PC-9 (cell line): Measurements from ENCODE around the gene ISCA2. TPM values are rescaled to one million over a fixed set of nuclear protein-coding genes. Genes with fewer than 3 reads are reported as not detected.

Experiments
- BruUV-seq: library from RNA; stranded (reverse); fragments of 400-500 nt; replicated peaks from 2 replicates; lab custom pipeline; 2021; lab: Mats Ljungman, UMichigan
- CTCF ChIA-PET: fragments of 300-600 bp; sonication (Branson Sonifier 250); formaldehyde crosslinking; loops from one replicate; lab custom pipeline; 2022; ENCODE audit warnings: antibody characterized with exemption; lab: Charles Lee
- POLR2A ChIA-PET: fragments of 300-600 bp; sonication (Branson Sonifier 250); formaldehyde crosslinking; loops from one replicate; lab custom pipeline; 2022; ENCODE audit warnings: antibody characterized with exemption; ENCODE audit not compliant: unreplicated experiment; lab: Charles Lee
- DNase-seq, 2 experiments: peaks; one replicate each; pipeline versions ENCODE4 v3.0.0 to v3.0.0-alpha.2; 2015 to 2022; ENCODE audit warnings: mixed read lengths in 1 of 2
- H2AFZ ChIP-seq: fragments of 200-600 bp; sonication (generic); 2 replicates; pipeline ENCODE4 v1.8.1; 2017; ENCODE audit warnings: antibody characterized with exemption
- H3F3A ChIP-seq: fragments of 200-600 bp; sonication (generic); 2 replicates; pipeline ENCODE4 v1.8.1; 2017; ENCODE audit warnings: antibody characterized with exemption, mild to moderate bottlenecking, low read depth; ENCODE audit not compliant: insufficient read depth
- H3K27ac ChIP-seq: fragments of 200-600 bp; sonication (generic); 2 replicates; pipeline ENCODE4 v1.6.1; 2016; ENCODE audit warnings: mixed run types
- H3K27me3 ChIP-seq: fragments of 200-600 bp; sonication (generic); 2 replicates; pipeline ENCODE4 v1.6.1; 2016; ENCODE audit warnings: low read depth, mixed run types; ENCODE audit not compliant: insufficient read depth
- H3K36me3 ChIP-seq: fragments of 200-600 bp; sonication (generic); 2 replicates; pipeline ENCODE4 v1.6.1; 2016; ENCODE audit warnings: low read depth, mixed run types
- H3K4me1 ChIP-seq: fragments of 200-600 bp; sonication (generic); replicated peaks from 2 replicates; pipeline ENCODE4 v1.6.1; 2016; ENCODE audit warnings: mixed run types; ENCODE audit not compliant: insufficient read depth
- H3K4me2 ChIP-seq: fragments of 200-600 bp; sonication (generic); 2 replicates; pipeline ENCODE4 v1.6.1; 2017; ENCODE audit warnings: mixed run types
- H3K4me3 ChIP-seq: fragments of 200-600 bp; sonication (generic); 2 replicates; pipeline ENCODE4 v1.6.1; 2016; ENCODE audit warnings: mixed run types
- H3K79me2 ChIP-seq: fragments of 200-600 bp; sonication (generic); 2 replicates; pipeline ENCODE4 v1.6.1; 2017; ENCODE audit warnings: low read depth, mixed run types
- H3K9me2 ChIP-seq: fragments of 200-600 bp; sonication (generic); 2 replicates; pipeline ENCODE4 v1.8.1; 2017; ENCODE audit warnings: mild to moderate bottlenecking; ENCODE audit not compliant: insufficient read depth
- H3K9me3 ChIP-seq: fragments of 200-600 bp; sonication (generic); 2 replicates; pipeline ENCODE4 v1.8.1; 2016; ENCODE audit warnings: low read depth; ENCODE audit not compliant: insufficient read depth
- H4K20me1 ChIP-seq: fragments of 200-600 bp; sonication (generic); 2 replicates; pipeline ENCODE4 v1.8.1; 2017; ENCODE audit not compliant: insufficient read depth
- EZH2 ChIP-seq: fragments of 200-600 bp; sonication (generic); IDR thresholded peaks from 2 replicates; pipeline ENCODE4 v1.8.0; 2017; ENCODE audit warnings: antibody characterized with exemption, low read depth
- intact Hi-C: fragments of 100-400 bp; cut with micrococcal nuclease; formaldehyde crosslinking; loops from one replicate; pipeline ENCODE4 v1.10.0; 2022; ENCODE audit not compliant: unreplicated experiment
- total RNA-seq: library from RNA; stranded (reverse); gene quantifications from 2 replicates; pipeline ENCODE4 v1.2.3, GENCODE V29; 2021
- TF ChIP-seq, protein P1 (sequence below): fragments of 200-600 bp; sonication (generic); conservative IDR thresholded peaks from 2 replicates; pipeline ENCODE4 v1.6.1; 2017; ENCODE audit warnings: mixed run types, antibody characterized with exemption, mild to moderate bottlenecking, moderate library complexity

The ISCA2 gene
- total RNA-seq, 1 experiment from 2014 or later, result 86.5 TPM

DNA sequence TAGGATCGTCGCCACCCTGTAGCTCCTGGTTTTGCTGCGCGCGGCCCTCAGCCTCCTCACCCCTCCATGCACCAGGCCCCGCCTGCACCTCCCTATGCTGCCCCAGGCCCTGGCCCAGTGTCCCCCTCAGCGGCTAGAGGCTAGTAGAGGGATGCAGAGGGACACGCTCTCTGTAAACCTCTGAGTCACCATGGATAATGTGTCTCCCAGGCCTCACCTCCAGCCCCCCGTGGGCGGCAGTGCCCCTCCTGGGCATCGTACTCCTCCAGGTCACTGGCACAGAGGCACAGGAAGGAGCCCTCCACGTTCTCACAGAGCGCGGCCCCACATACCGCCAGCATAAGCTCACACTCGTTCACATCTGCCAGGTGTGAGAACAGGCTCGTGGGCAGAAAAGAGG, 12.3 kb downstream of the ISCA2 start:
- Histone ChIP-seq H3K9me2 (no peaks in the 10 kb centered on the region), H4K20me1 (no peaks in the 10 kb centered on the region), H3K4me2 (no peak overlapping the region), H3K36me3 (peaks cover 1% of the 10 kb centered on the region; the same call in 1 of the 2 replicates), H3F3A (0 out of 2 replicates have a peak, but pooled peaks cover 8% of the 10 kb centered on the region), H2AFZ (no peak overlapping the region), H3K4me3 (no peak overlapping the region), H3K27ac (no peak overlapping the region), H3K79me2 (no peaks in the 10 kb centered on the region), H3K27me3 (no peaks in the 10 kb centered on the region), H3K9me3 (no peaks in the 10 kb centered on the region), H3K4me1 (no peaks in the 10 kb centered on the region; the same call in 1 of the 2 replicates)
- POLR2A ChIA-PET, result no interaction called here
- no TSS peak for BruUV-seq
- DNase-seq, result no peak
- CTCF ChIA-PET, result interaction anchor here (0.6 kb wide), 1 partner anchor 208 kb away, joined by 7 read pairs; no protein-coding TSS in a partner anchor
- intact Hi-C loops, result no loop called here
- TF ChIP-seq EZH2, result no peak
- TF ChIP-seq, protein P1, sequence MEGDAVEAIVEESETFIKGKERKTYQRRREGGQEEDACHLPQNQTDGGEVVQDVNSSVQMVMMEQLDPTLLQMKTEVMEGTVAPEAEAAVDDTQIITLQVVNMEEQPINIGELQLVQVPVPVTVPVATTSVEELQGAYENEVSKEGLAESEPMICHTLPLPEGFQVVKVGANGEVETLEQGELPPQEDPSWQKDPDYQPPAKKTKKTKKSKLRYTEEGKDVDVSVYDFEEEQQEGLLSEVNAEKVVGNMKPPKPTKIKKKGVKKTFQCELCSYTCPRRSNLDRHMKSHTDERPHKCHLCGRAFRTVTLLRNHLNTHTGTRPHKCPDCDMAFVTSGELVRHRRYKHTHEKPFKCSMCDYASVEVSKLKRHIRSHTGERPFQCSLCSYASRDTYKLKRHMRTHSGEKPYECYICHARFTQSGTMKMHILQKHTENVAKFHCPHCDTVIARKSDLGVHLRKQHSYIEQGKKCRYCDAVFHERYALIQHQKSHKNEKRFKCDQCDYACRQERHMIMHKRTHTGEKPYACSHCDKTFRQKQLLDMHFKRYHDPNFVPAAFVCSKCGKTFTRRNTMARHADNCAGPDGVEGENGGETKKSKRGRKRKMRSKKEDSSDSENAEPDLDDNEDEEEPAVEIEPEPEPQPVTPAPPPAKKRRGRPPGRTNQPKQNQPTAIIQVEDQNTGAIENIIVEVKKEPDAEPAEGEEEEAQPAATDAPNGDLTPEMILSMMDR, result no peak

DNA sequence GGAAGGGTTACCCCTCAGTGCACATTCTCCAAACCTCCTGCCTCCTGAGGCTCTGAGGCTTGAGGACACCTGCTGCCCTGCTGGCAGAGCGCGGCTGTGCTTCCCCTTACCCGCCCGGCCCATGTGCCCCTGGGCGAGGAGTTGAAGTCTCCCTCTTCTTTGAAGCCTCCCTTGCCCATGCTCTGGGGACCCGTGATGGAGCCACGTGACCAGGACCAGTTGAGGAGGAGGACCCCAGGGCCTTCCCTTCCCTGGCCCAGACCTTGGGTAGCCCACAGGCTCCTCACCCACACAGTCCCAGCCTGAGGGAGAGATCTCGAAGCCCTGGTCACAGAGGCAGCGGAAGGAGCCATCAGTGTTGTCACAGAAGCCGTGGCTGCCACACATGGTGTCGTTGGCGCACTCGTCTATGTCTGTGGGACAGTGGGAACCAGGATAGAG, 12.9 kb downstream of the ISCA2 start:
- no peak for DNase-seq
- intact Hi-C loops, result no loop called here
- no peaks in the 10 kb centered on the region for H3K27me3 ChIP-seq
- H3F3A ChIP-seq, result 0 out of 2 replicates have a peak, but pooled peaks cover 8% of the 10 kb centered on the region
- no peaks in the 10 kb centered on the region; the same call in 1 of the 2 replicates for H3K4me1 ChIP-seq
- ChIA-PET POLR2A (no interaction called here), CTCF (no interaction called here)
- H3K4me3 ChIP-seq, result no peak overlapping the region
- no TSS peak for BruUV-seq
- no peak overlapping the region for H2AFZ ChIP-seq
- H3K79me2 ChIP-seq, result no peaks in the 10 kb centered on the region
- H3K27ac ChIP-seq, result no peak overlapping the region
- H4K20me1 ChIP-seq, result no peaks in the 10 kb centered on the region
- H3K36me3 ChIP-seq, result peaks cover 4% of the 10 kb centered on the region; the same call in 1 of the 2 replicates
- no peak overlapping the region for H3K4me2 ChIP-seq
- no peaks in the 10 kb centered on the region for H3K9me3 ChIP-seq
- H3K9me2 ChIP-seq, result no peaks in the 10 kb centered on the region
- TF ChIP-seq, protein P1, result no peak
- TF ChIP-seq EZH2, result no peak

DNA sequence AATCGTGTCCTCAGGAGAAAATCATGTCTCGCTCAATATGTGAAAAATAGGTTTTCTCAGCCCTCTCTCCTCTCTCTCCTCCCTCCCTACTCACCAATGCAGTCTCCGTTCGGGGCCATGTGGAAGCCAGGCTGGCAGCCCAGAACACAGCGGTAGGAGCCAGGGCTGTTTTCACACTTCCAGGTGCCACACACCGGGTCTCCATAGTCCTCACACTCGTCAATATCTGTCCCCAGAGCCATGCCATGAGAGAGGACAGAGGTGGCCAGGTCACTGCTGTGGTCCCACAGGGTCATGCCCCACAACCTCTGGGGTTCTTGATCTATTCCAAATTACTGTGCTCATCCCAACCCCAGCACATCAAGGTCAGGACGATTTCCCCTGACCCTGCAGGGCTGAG, 13.5 kb downstream of the ISCA2 start:
- H3K27me3 ChIP-seq, result no peaks in the 10 kb centered on the region
- ChIA-PET POLR2A (interaction anchor here (0.6 kb wide), 1 partner anchor 29 kb away, joined by 4 read pairs; no protein-coding TSS in a partner anchor), CTCF (no interaction called here)
- H3K27ac ChIP-seq, result no peak overlapping the region
- H2AFZ ChIP-seq, result no peak overlapping the region
- intact Hi-C loops, result no loop called here
- no peaks in the 10 kb centered on the region for H4K20me1 ChIP-seq
- no peak overlapping the region for H3K4me2 ChIP-seq
- H3K79me2 ChIP-seq, result no peaks in the 10 kb centered on the region
- peaks cover 4% of the 10 kb centered on the region; the same call in 1 of the 2 replicates for H3K36me3 ChIP-seq
- no peak for DNase-seq
- TF ChIP-seq, protein P1, result no peak
- TF ChIP-seq EZH2, result no peak
- H3K9me2 ChIP-seq, result no peaks in the 10 kb centered on the region
- H3K4me3 ChIP-seq, result no peak overlapping the region
- no peaks in the 10 kb centered on the region; the same call in 1 of the 2 replicates for H3K4me1 ChIP-seq
- BruUV-seq, result no TSS peak
- 0 out of 2 replicates have a peak, but pooled peaks cover 8% of the 10 kb centered on the region for H3F3A ChIP-seq
- no peaks in the 10 kb centered on the region for H3K9me3 ChIP-seq
